Neural progenitor cell (in vitro differentiated cells): ENCODE data around the gene LTN1. TPM values are rescaled to one million over a fixed set of nuclear protein-coding genes. Genes with fewer than 3 reads are reported as not detected.

ENCODE experiments used
- DNase-seq: peaks from one replicate; pipeline ENCODE4 v3.0.0-alpha.2; 2016; ENCODE audit warnings: low spot score
- H2AFZ ChIP-seq: fragments of 200-600 bp; sonication (generic); replicated peaks from 2 replicates; pipeline ENCODE4 v1.6.1; 2016; ENCODE audit warnings: antibody characterized with exemption
- H3F3A ChIP-seq: fragments of 200-600 bp; sonication (generic); 2 replicates; pipeline ENCODE4 v1.6.1; 2016; ENCODE audit warnings: antibody characterized with exemption, low read depth
- H3K27ac ChIP-seq: fragments of 200-600 bp; sonication (generic); 2 replicates; pipeline ENCODE4 v1.5.1; 2016; ENCODE audit warnings: mild to moderate bottlenecking
- H3K27me3 ChIP-seq: fragments of 200-600 bp; sonication (generic); 2 replicates; pipeline ENCODE4 v1.6.1; 2016; ENCODE audit warnings: mild to moderate bottlenecking, moderate library complexity
- H3K36me3 ChIP-seq: fragments of 200-600 bp; sonication (generic); 2 replicates; pipeline ENCODE4 v1.5.1; 2016
- H3K4me1 ChIP-seq: fragments of 200-600 bp; sonication (generic); 2 replicates; pipeline ENCODE4 v1.6.1; 2016; ENCODE audit warnings: mixed run types
- H3K4me2 ChIP-seq: fragments of 200-600 bp; sonication (generic); 2 replicates; pipeline ENCODE4 v1.6.1; 2016
- H3K4me3 ChIP-seq: fragments of 200-600 bp; sonication (generic); 2 replicates; pipeline ENCODE4 v1.5.1; 2016
- H3K79me2 ChIP-seq: fragments of 200-600 bp; sonication (generic); 2 replicates; pipeline ENCODE4 v1.6.1; 2016; ENCODE audit warnings: low read depth
- H3K9ac ChIP-seq: fragments of 200-600 bp; sonication (generic); 2 replicates; pipeline ENCODE4 v1.6.1; 2016
- H3K9me3 ChIP-seq: fragments of 200-600 bp; sonication (generic); 2 replicates; pipeline ENCODE4 v1.5.1; 2016; ENCODE audit warnings: low read depth
- H4K20me1 ChIP-seq: fragments of 200-600 bp; sonication (generic); 2 replicates; pipeline ENCODE4 v1.6.1; 2016; ENCODE audit warnings: low read depth
- H3K27ac Mint-ChIP-seq: 3 replicates; pipeline ENCODE4 v1.8.0; 2021; ENCODE audit warnings: mixed read lengths
- H3K27me3 Mint-ChIP-seq: 2 replicates; pipeline ENCODE4 v1.8.0; 2022; ENCODE audit warnings: low read depth, mild to moderate bottlenecking, inconsistent platforms, moderate library complexity, mixed read lengths; ENCODE audit not compliant: insufficient read depth
- H3K36me3 Mint-ChIP-seq: 3 replicates; pipeline ENCODE4 v1.8.0; 2021; ENCODE audit warnings: mixed read lengths
- H3K4me1 Mint-ChIP-seq: 3 replicates; pipeline ENCODE4 v1.8.0; 2021; ENCODE audit warnings: mixed read lengths
- H3K4me3 Mint-ChIP-seq: 3 replicates; pipeline ENCODE4 v1.8.0; 2021; ENCODE audit warnings: mild to moderate bottlenecking, moderate library complexity, mixed read lengths
- H3K9me3 Mint-ChIP-seq: 3 replicates; pipeline ENCODE4 v1.8.0; 2020; ENCODE audit warnings: mixed read lengths
- CTCF ChIP-seq: fragments of 200-600 bp; sonication (generic); IDR thresholded peaks from 2 replicates; pipeline ENCODE4 v1.5.1; 2017; ENCODE audit warnings: antibody characterized with exemption, mild to moderate bottlenecking
- EZH2 ChIP-seq: fragments of 200-600 bp; sonication (generic); IDR thresholded peaks from 2 replicates; pipeline ENCODE4 v1.6.1; 2017; ENCODE audit warnings: antibody characterized with exemption, mild to moderate bottlenecking, moderate library complexity
- EZH2phosphoT487 ChIP-seq: fragments of 200-600 bp; sonication (generic); IDR thresholded peaks from 2 replicates; pipeline ENCODE4 v1.6.1; 2017; ENCODE audit warnings: antibody characterized with exemption
- total RNA-seq: library from RNA; depleted of rRNA; stranded (reverse); fragments of >200 nt; gene quantifications from 2 replicates; pipeline ENCODE4 v1.2.3, GENCODE V29; 2015; ENCODE audit warnings: low replicate concordance

The LTN1 gene
- total RNA-seq, 1 donor from 2014 or later = 37.3 TPM

- peaks cover 3% of the 10 kb centered on the region for H3F3A ChIP-seq
- no peak overlapping the region for H3K27ac Mint-ChIP-seq
- H2AFZ ChIP-seq = no peak overlapping the region
- H3K9ac ChIP-seq = no peak overlapping the region
- no peaks in the 10 kb centered on the region for H3K27me3 Mint-ChIP-seq
- no peak overlapping the region for H3K4me3 ChIP-seq
- H3K4me1 ChIP-seq = peaks cover 8% of the 10 kb centered on the region
- peak; percentile 9 for DNase-seq
- H3K79me2 ChIP-seq = no peaks in the 10 kb centered on the region
- peak overlapping the region; percentile 47 for H3K4me2 ChIP-seq
- no peaks in the 10 kb centered on the region for H4K20me1 ChIP-seq
- H3K4me1 Mint-ChIP-seq = peaks cover 4% of the 10 kb centered on the region
- H3K27ac ChIP-seq = no peak overlapping the region
- H3K9me3 Mint-ChIP-seq = no peaks in the 10 kb centered on the region
- no peak overlapping the region for H3K4me3 Mint-ChIP-seq
- no peaks in the 10 kb centered on the region for H3K9me3 ChIP-seq
- no peak for TF ChIP-seq EZH2
- no peak for TF ChIP-seq EZH2phosphoT487
- no peak for TF ChIP-seq CTCF
- H3K36me3 Mint-ChIP-seq = peaks cover 6% of the 10 kb centered on the region
- no peaks in the 10 kb centered on the region for H3K36me3 ChIP-seq
- no peaks in the 10 kb centered on the region for H3K27me3 ChIP-seq
Observed at GRCh38 chr21:28922368-28922767, 70.3 kb downstream of the LTN1 start.

GRCh38 chr21:28916150-28916893 is 76.4 kb downstream of the LTN1 start:
- no peaks in the 10 kb centered on the region for H3K79me2 ChIP-seq
- no peaks in the 10 kb centered on the region for H3K36me3 ChIP-seq
- no peak overlapping the region for H3K4me2 ChIP-seq
- no peaks in the 10 kb centered on the region for H3K9me3 ChIP-seq
- no peak overlapping the region for H3K27ac ChIP-seq
- H3F3A ChIP-seq = peaks cover 3% of the 10 kb centered on the region
- H3K4me1 Mint-ChIP-seq = no peaks in the 10 kb centered on the region
- no peak overlapping the region for H3K9ac ChIP-seq
- no peaks in the 10 kb centered on the region for H3K27me3 Mint-ChIP-seq
- no peak overlapping the region for H2AFZ ChIP-seq
- TF ChIP-seq EZH2 (no peak), CTCF (no peak), EZH2phosphoT487 (no peak)
- no peak overlapping the region for H3K4me3 ChIP-seq
- no peaks in the 10 kb centered on the region for H3K27me3 ChIP-seq
- no peak for DNase-seq
- H3K4me3 Mint-ChIP-seq = no peak overlapping the region
- H3K27ac Mint-ChIP-seq = no peak overlapping the region
- H3K9me3 Mint-ChIP-seq = no peaks in the 10 kb centered on the region
- no peaks in the 10 kb centered on the region for H3K36me3 Mint-ChIP-seq
- H3K4me1 ChIP-seq = no peaks in the 10 kb centered on the region
- no peaks in the 10 kb centered on the region for H4K20me1 ChIP-seq

- Histone ChIP-seq H3K36me3 (no peaks in the 10 kb centered on the region), H3K27me3 (no peaks in the 10 kb centered on the region), H3F3A (no peaks in the 10 kb centered on the region), H3K4me1 (no peaks in the 10 kb centered on the region), H3K4me2 (no peak overlapping the region), H4K20me1 (no peaks in the 10 kb centered on the region), H3K9ac (no peak overlapping the region), H3K79me2 (no peaks in the 10 kb centered on the region), H2AFZ (no peak overlapping the region), H3K27ac (no peak overlapping the region), H3K4me3 (no peak overlapping the region), H3K9me3 (no peaks in the 10 kb centered on the region)
- Mint-ChIP-seq H3K4me1 (no peaks in the 10 kb centered on the region), H3K27ac (no peak overlapping the region), H3K36me3 (no peaks in the 10 kb centered on the region), H3K27me3 (no peaks in the 10 kb centered on the region), H3K9me3 (no peaks in the 10 kb centered on the region), H3K4me3 (no peak overlapping the region)
- no peak for DNase-seq
- no peak for TF ChIP-seq EZH2phosphoT487
- no peak for TF ChIP-seq CTCF
- TF ChIP-seq EZH2 = no peak
Observed at GRCh38 chr21:28913071-28913470, 79.6 kb downstream of the LTN1 start.
